ENCODE results near the gene KCNN3. TPM values are rescaled to one million over a fixed set of nuclear protein-coding genes. Genes with fewer than 3 reads are reported as not detected.

The KCNN3 gene
- total and polyA plus RNA-seq, 2 of the 8 experiments (the other 6 are each of a cell fraction or from before 2014, with no cell fraction given), result 2.8 to 3.7 TPM

- Histone ChIP-seq H2BK120ac (replicated peaks; ENCODE audit: low read depth, low read length) (no peak overlapping the region), H3K14ac (ENCODE audit: insufficient read length) (no peak overlapping the region), H3K9ac (replicated peaks in 1 of 4; ENCODE audit: extremely low read depth in 1 of 4, low read depth in 3 of 4, low read length in 3 of 4) (no peak overlapping the region), H3K4me1 (replicated peaks in 1 of 4; ENCODE audit: control insufficient read depth in 3 of 4, insufficient read depth in 4 of 4, low read length in 3 of 4) (peaks cover 0 to 4% (median 0%) of the 10 kb centered on the region in 4 experiments; a peak in 2 of 7 replicates), H2BK12ac (ENCODE audit: low read depth, low read length) (no peak overlapping the region), H4K91ac (replicated peaks; ENCODE audit: insufficient read length, low read length) (no peak overlapping the region), H3K56ac (replicated peaks; ENCODE audit: insufficient read length, low read depth, low read length) (no peak overlapping the region), H3K27ac (ENCODE audit: low read depth, low read length) (no peak overlapping the region), H3K9me3 (ENCODE audit: insufficient read depth in 2 of 2, low read depth in 1 of 2, low read length in 1 of 2) (no peaks in the 10 kb centered on the region), H2AFZ (ENCODE audit: low read length) (no peak overlapping the region), H3K4me3 (ENCODE audit: extremely low read depth in 1 of 4, insufficient read depth in 2 of 4, low read depth in 3 of 4, low read length in 4 of 4) (no peak overlapping the region), H3K4ac (replicated peaks; ENCODE audit: insufficient read length, low read depth, low read length) (no peak overlapping the region), H4K20me1 (replicated peaks in 1 of 2; ENCODE audit: control insufficient read depth in 1 of 2, insufficient read depth in 2 of 2, low read length in 2 of 2) (peaks cover 0 to 4% of the 10 kb centered on the region in 2 experiments), H2AK5ac (ENCODE audit: low read depth, low read length) (no peak overlapping the region), H4K5ac (ENCODE audit: insufficient read length, low read depth, low read length) (no peak overlapping the region), H3K23ac (ENCODE audit: insufficient read length) (no peak overlapping the region), H3K23me2 (ENCODE audit: low read depth, low read length) (peaks cover 9% of the 10 kb centered on the region; the same call in 1 of the 2 replicates), H2BK20ac (ENCODE audit: low read length) (no peak overlapping the region), H4K8ac (ENCODE audit: extremely low read depth, insufficient read depth, low read length) (no peak overlapping the region), H3K36me3 (ENCODE audit: control insufficient read depth in 2 of 4, insufficient read depth in 4 of 4, low read length in 3 of 4) (no peaks in the 10 kb centered on the region; a peak in 1 of 8 replicates), H2BK5ac (ENCODE audit: low read depth, low read length) (no peak overlapping the region), H3K79me2 (ENCODE audit: control insufficient read depth in 1 of 2, insufficient read depth in 2 of 2, low read length in 2 of 2) (no peaks in the 10 kb centered on the region), H3K79me1 (ENCODE audit: low read depth, low read length) (peaks cover 3% of the 10 kb centered on the region; the same call in 1 of the 2 replicates), H3K4me2 (ENCODE audit: insufficient read depth in 1 of 2, low read depth in 2 of 2, low read length in 2 of 2) (no peak overlapping the region), H2BK15ac (ENCODE audit: low read length) (no peak overlapping the region), H3K27me3 (replicated peaks in 1 of 4; ENCODE audit: control insufficient read depth in 3 of 4, extremely low read depth in 1 of 4, insufficient read depth in 3 of 4, low read length in 3 of 4) (no peaks in the 10 kb centered on the region), H3K18ac (ENCODE audit: extremely low read depth, low read length) (no peak overlapping the region)
- TF ChIP-seq KDM4A (IDR thresholded peaks at IDR 0.05; ENCODE audit: low read depth, low read length, severe bottlenecking) (no peak), TBP (IDR thresholded peaks at IDR 0.05; ENCODE audit: low read depth, low read length) (no peak), POLR2AphosphoS5 (IDR thresholded peaks at IDR 0.05; ENCODE audit: low read depth, low read length) (no peak), HDAC6 (IDR thresholded peaks at IDR 0.05; ENCODE audit: low read depth, low read length) (no peak), BRCA1 (IDR thresholded peaks at IDR 0.05; ENCODE audit: low read depth, low read length) (no peak), JUND (IDR thresholded peaks at IDR 0.05; ENCODE audit: low read length) (no peak)
- CTCF ChIA-PET (ENCODE audit: partially characterized antibody), result no interaction called here
- no peak for DNase-seq (ENCODE audit: low read depth in 1 of 2, low spot score in 2 of 2)
- POLR2A ChIA-PET (ENCODE audit: partially characterized antibody), result no interaction called here
- WGBS, 2 experiments (ENCODE audit: extremely low coverage in 1 of 2, insufficient coverage in 1 of 2, insufficient read length in 1 of 2, insufficient replicate concordance in 2 of 2, low coverage in 1 of 2, low lambda C conversion rate in 2 of 2, missing lambda C conversion rate in 1 of 2), result 80% methylated on average over 1 of the region's 1 CpG; no CpG with 5 or more reads in 1 of the 2 experiments
- no peak for FAIRE-seq
Observed at GRCh38 chr1:154711416-154711815, 158.7 kb downstream of the KCNN3 start.
